DND-41 (cell line): ENCODE results near the gene ETFA.

ENCODE experiments used
- ATAC-seq: fragments of 200-7000 bp; cut with Tn5 transposase; 3 replicates; pipeline ENCODE4 v1.9.1; 2021; ENCODE audit warnings: low read depth; ENCODE audit not compliant: insufficient read depth
- DNase-seq: peaks from one replicate; pipeline ENCODE4 v3.0.0-alpha.2; 2020
- H2AFZ ChIP-seq: 2 replicates; pipeline ENCODE4 v1.6.0; 2012; ENCODE audit warnings: low read depth, low read length
- H3K27ac ChIP-seq: 2 replicates; pipeline ENCODE4 v1.5.1; 2012; ENCODE audit warnings: low read length, inconsistent platforms
- H3K27me3 ChIP-seq: fragments of 200-600 bp; sonication (generic); 2 replicates; pipeline ENCODE4 v1.6.0; 2012; ENCODE audit warnings: low read length, mild to moderate bottlenecking, inconsistent platforms; ENCODE audit not compliant: insufficient read depth, poor library complexity
- H3K36me3 ChIP-seq: 2 replicates; pipeline ENCODE4 v1.5.1; 2012; ENCODE audit warnings: low read length, inconsistent platforms; ENCODE audit not compliant: insufficient read depth
- H3K4me1 ChIP-seq: 2 replicates; pipeline ENCODE4 v1.5.1; 2012; ENCODE audit warnings: mild to moderate bottlenecking, low read length; ENCODE audit not compliant: insufficient read depth
- H3K4me2 ChIP-seq: 2 replicates; pipeline ENCODE4 v1.6.0; 2012; ENCODE audit warnings: mild to moderate bottlenecking, moderate library complexity, low read length, inconsistent platforms; ENCODE audit not compliant: insufficient read depth
- H3K4me3 ChIP-seq, 2 experiments: fragments of 200-600 bp in 1 of 2; shearing (Covaris generic) in 1 of 2; 2 replicates each; pipeline ENCODE4 v1.5.1; 2012 to 2016; ENCODE audit warnings: inconsistent platforms in 2 of 2, low read length in 2 of 2, mild to moderate bottlenecking in 2 of 2, low read depth in 1 of 2, moderate library complexity in 1 of 2
- H3K79me2 ChIP-seq: 2 replicates; pipeline ENCODE4 v1.6.0; 2012; ENCODE audit warnings: low read length, inconsistent platforms; ENCODE audit not compliant: insufficient read depth
- H3K9ac ChIP-seq: 2 replicates; pipeline ENCODE4 v1.6.0; 2012; ENCODE audit warnings: low read depth, mild to moderate bottlenecking, inconsistent platforms, low read length, moderate library complexity
- H3K9me3 ChIP-seq: 2 replicates; pipeline ENCODE4 v1.5.1; 2012; ENCODE audit warnings: low read length, moderate library complexity, mild to moderate bottlenecking, inconsistent platforms; ENCODE audit not compliant: insufficient read depth, severe bottlenecking
- H4K20me1 ChIP-seq: 2 replicates; pipeline ENCODE4 v1.6.0; 2012; ENCODE audit warnings: low read length; ENCODE audit not compliant: insufficient read depth
- EZH2 ChIP-seq: IDR thresholded peaks from 3 replicates; pipeline ENCODE4 v1.6.1; 2012; ENCODE audit warnings: borderline replicate concordance, low read depth, mild to moderate bottlenecking, moderate library complexity, low read length, inconsistent platforms; ENCODE audit not compliant: severe bottlenecking
- TF ChIP-seq, protein P1 (sequence below): IDR thresholded peaks from 2 replicates; pipeline ENCODE4 v1.5.1; 2012; ENCODE audit warnings: borderline replicate concordance, low read length, moderate library complexity, mild to moderate bottlenecking; ENCODE audit not compliant: poor library complexity, severe bottlenecking; ENCODE audit errors: extremely low read depth

The ETFA gene

DNA sequence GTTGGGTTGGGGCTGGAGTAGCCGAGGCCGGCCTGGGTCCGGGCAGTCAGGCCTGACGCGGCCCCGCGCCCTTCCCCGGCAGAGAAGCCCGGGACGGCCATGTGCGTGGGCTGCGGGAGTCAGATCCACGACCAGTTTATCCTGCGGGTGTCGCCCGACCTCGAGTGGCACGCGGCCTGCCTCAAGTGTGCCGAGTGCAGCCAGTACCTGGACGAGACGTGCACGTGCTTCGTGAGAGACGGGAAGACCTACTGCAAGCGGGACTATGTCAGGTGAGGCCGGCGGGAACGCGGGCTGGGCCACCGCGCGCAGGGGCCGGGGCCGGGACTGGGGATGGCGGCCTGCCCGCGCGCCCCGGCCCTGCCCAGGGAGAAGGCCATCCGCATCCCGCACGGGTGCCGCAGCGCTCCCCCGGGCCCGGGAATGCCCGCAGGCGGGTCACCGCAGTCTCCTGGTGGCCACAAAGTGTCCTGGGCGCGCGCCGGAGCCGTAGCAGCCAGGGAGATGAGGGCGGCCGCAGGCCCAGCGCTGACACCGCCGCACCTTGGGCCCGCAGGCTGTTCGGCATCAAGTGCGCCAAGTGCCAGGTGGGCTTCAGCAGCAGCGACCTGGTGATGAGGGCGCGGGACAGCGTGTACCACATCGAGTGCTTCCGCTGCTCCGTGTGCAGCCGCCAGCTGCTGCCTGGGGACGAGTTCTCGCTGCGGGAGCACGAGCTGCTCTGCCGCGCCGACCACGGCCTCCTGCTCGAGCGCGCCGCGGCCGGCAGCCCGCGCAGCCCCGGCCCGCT is 26.6 kb upstream of the ETFA start:
- H3K4me3 ChIP-seq = no peak overlapping the region
- H3K9ac ChIP-seq = no peak overlapping the region
- no peak overlapping the region for H3K27ac ChIP-seq
- ATAC-seq (no peak), DNase-seq (no peak)
- H3K4me2 ChIP-seq = no peak overlapping the region
- peaks cover 3% of the 10 kb centered on the region for H3K27me3 ChIP-seq
- H3K9me3 ChIP-seq = no peaks in the 10 kb centered on the region
- TF ChIP-seq, protein P1, sequence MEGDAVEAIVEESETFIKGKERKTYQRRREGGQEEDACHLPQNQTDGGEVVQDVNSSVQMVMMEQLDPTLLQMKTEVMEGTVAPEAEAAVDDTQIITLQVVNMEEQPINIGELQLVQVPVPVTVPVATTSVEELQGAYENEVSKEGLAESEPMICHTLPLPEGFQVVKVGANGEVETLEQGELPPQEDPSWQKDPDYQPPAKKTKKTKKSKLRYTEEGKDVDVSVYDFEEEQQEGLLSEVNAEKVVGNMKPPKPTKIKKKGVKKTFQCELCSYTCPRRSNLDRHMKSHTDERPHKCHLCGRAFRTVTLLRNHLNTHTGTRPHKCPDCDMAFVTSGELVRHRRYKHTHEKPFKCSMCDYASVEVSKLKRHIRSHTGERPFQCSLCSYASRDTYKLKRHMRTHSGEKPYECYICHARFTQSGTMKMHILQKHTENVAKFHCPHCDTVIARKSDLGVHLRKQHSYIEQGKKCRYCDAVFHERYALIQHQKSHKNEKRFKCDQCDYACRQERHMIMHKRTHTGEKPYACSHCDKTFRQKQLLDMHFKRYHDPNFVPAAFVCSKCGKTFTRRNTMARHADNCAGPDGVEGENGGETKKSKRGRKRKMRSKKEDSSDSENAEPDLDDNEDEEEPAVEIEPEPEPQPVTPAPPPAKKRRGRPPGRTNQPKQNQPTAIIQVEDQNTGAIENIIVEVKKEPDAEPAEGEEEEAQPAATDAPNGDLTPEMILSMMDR = no peak
- TF ChIP-seq EZH2 = no peak
- H3K36me3 ChIP-seq = no peaks in the 10 kb centered on the region
- H2AFZ ChIP-seq = no peak overlapping the region
- no peaks in the 10 kb centered on the region for H3K79me2 ChIP-seq
- H4K20me1 ChIP-seq = no peaks in the 10 kb centered on the region
- H3K4me1 ChIP-seq = no peaks in the 10 kb centered on the region

DNA sequence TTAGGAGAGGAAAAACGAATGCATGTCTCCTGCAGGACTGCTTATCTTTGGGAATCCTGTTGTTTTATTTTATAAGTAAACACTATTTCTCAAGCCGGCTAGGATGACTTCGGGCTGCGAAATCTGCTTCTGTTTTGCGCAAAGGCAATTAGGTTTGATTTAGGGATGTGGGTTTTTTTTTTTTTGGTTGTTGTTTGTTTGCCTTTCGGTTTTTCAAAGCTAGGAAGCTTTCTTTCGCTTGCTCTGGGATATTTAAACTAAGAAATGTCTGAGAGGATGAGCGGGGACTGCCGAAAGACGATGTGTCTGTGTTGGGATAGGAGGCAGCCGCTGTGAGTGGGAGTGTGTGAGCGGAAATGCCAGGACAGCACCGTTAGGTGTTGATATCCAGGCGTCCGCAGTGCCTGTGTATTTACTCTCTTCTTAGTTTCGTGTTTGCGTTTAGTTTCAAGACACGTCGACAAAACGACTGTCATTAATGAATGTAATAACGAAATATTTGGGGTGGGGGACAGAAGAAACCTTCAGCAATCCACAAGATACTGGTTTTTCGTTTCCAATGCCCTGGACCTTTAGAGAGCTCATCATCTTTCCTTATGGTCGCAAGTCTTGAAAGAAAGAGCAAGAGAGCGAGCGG is 25.9 kb upstream of the ETFA start:
- H3K4me2 ChIP-seq = no peak overlapping the region
- DNase-seq = no peak
- peaks cover 3% of the 10 kb centered on the region for H3K27me3 ChIP-seq

DNA sequence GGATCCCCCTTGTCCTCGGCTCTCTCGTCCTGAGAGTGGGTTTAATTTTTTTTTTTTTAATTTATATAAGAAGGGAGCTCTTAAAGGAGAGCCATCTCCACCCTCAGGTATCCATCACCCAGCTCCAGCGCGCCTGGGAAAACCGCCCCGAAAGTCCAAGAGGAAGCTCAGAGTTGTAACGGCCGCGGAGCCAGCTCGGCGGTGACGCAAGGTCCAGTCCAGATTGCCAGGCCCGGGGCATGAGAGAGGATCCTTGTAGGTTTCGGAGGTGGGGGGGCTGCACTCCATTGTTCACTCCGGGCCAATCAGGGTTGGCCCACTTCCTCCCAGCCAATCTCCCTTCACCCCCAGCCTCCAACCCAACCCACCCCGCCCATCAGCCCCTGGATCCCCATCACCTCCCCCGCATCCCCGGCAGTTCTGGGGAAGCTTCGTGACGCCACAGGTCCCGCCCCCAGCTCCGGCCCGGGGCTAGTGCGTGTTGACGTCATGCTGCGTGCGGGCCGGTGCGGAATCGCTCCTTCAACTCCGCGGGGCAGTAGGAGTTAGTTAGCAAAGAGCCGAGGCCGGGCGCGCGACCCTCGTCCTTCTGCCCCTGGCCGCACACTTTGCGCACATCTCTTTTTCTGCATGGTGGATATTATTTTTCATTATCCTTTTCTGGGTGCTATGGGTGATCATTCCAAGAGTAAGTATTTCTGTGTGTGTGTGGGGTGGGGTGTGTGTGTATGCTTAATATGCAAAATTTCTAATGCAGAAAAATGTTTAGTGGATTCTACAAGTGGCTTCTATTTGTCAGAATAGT is 25.2 kb upstream of the ETFA start, which contains the start of gene ISL2:
Gene ISL2 (plus strand): TSS at position 520 of the 805 bp plus-strand sequence. CDS start 111 bp downstream, at position 631.
- H3K4me2 ChIP-seq = no peak within 1 kb of the TSS
- no peak within 1 kb of the TSS for H3K4me3 ChIP-seq
- no peak within 1 kb of the TSS for H3K9ac ChIP-seq
- no peak within 1 kb of the TSS for H3K27ac ChIP-seq
- H3K79me2 ChIP-seq = no peaks in the 10 kb centered on the region
- H3K4me1 ChIP-seq = no peaks in the 10 kb centered on the region
- no peak within 1 kb of the TSS for H2AFZ ChIP-seq
- TF ChIP-seq EZH2 = no peak
- TF ChIP-seq, protein P1 = no peak
- H4K20me1 ChIP-seq = no peaks in the 10 kb centered on the region
- peaks cover 3% of the 10 kb centered on the region for H3K27me3 ChIP-seq
- ATAC-seq (no peak), DNase-seq (no peak)
- no peaks in the 10 kb centered on the region for H3K36me3 ChIP-seq
- H3K9me3 ChIP-seq = no peaks in the 10 kb centered on the region

More for the DNA sequence above, 25.9 kb upstream of the ETFA start:
- H4K20me1 ChIP-seq = no peaks in the 10 kb centered on the region
- no peak for ATAC-seq
- no peak for TF ChIP-seq EZH2
- TF ChIP-seq, protein P1 = no peak
- no peaks in the 10 kb centered on the region for H3K9me3 ChIP-seq
- H3K4me1 ChIP-seq = no peaks in the 10 kb centered on the region
- no peak overlapping the region for H3K4me3 ChIP-seq
- no peak overlapping the region for H3K27ac ChIP-seq
- H3K79me2 ChIP-seq = no peaks in the 10 kb centered on the region
- no peak overlapping the region for H2AFZ ChIP-seq
- no peaks in the 10 kb centered on the region for H3K36me3 ChIP-seq
- no peak overlapping the region for H3K9ac ChIP-seq
